ENCODE data around the gene GSK3A. TPM values are rescaled to one million over a fixed set of nuclear protein-coding genes. Genes with fewer than 3 reads are reported as not detected.

The GSK3A gene
- total RNA-seq, 4 donors from 2014 or later: 33.8 to 46.1 (median 41.8) TPM

GRCh38 chr19:42208612-42209011 lies 33.8 kb downstream of the GSK3A start:
- WGBS: 90% methylated on average over 11 of the region's 11 CpGs
- Histone ChIP-seq H3K27me3 (no peaks in the 10 kb centered on the region), H3K9me3 (no peaks in the 10 kb centered on the region), H3K4me1 (peaks cover 0 to 6% (median 2%) of the 10 kb centered on the region in 4 donors), H3K36me3 (peaks cover 54 to 100% (median 87%) of the 10 kb centered on the region in 4 donors), H3K4me3 (no peak overlapping the region), H3K27ac (replicated peaks in 1 of 4) (no peak overlapping the region)
- intact Hi-C loops (cut with DNase I): no loop called here
- DNase-seq (ENCODE audit: extremely low spot score): no peak
- TF ChIP-seq CTCF (IDR thresholded peaks at IDR 0.05) (no peak), POLR2A (IDR thresholded peaks at IDR 0.05; ENCODE audit: low read depth) (no peak), POLR2AphosphoS5 (IDR thresholded peaks at IDR 0.05) (no peak), EP300 (IDR thresholded peaks at IDR 0.05) (no peak)

DNA sequence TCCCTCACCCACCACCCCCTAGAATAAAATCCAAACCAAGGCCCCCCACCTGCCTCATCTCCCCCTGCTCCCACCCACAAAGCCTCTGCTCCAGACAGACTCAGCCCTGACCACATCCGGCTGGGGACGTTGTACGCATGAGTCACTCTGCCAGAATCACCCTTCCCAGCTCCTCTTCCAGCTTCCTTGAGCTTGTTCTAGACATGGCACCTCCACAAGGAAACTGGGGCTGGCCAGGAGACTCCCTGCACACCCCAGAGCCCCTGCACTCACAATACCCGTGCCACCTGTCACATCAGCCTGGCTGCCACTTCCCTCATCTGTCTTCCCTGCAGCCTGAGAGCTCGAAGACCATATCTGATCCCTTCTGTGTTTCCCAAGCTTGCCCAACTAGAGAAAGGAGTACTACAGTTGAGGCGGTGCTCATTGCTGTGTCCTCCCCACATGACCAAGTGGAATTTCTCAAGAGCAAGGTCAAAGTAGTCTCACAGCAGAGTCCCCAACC lies 34.6 kb downstream of the GSK3A start:
- WGBS: 69% methylated on average over 6 of the region's 6 CpGs
- no peak for DNase-seq (ENCODE audit: extremely low spot score)
- intact Hi-C loops (cut with DNase I): no loop called here
- H3K4me3 ChIP-seq: no peak overlapping the region
- H3K27me3 ChIP-seq: no peaks in the 10 kb centered on the region
- TF ChIP-seq CTCF (IDR thresholded peaks at IDR 0.05): no peak
- no peak for TF ChIP-seq POLR2A (IDR thresholded peaks at IDR 0.05; ENCODE audit: low read depth)
- TF ChIP-seq EP300 (IDR thresholded peaks at IDR 0.05): no peak
- no peak for TF ChIP-seq POLR2AphosphoS5 (IDR thresholded peaks at IDR 0.05)
- H3K9me3 ChIP-seq: no peaks in the 10 kb centered on the region
- H3K4me1 ChIP-seq: peaks cover 0 to 3% (median 0%) of the 10 kb centered on the region in 4 donors
- H3K36me3 ChIP-seq: peaks cover 56 to 100% (median 91%) of the 10 kb centered on the region in 4 donors
- H3K27ac ChIP-seq (replicated peaks in 1 of 4): no peak overlapping the region

GRCh38 chr19:42206871-42207755 lies 35.3 kb downstream of the GSK3A start:
- TF ChIP-seq CTCF (IDR thresholded peaks at IDR 0.05) (no peak), POLR2A (IDR thresholded peaks at IDR 0.05; ENCODE audit: low read depth) (no peak), EP300 (IDR thresholded peaks at IDR 0.05) (no peak), POLR2AphosphoS5 (IDR thresholded peaks at IDR 0.05) (no peak)
- no peaks in the 10 kb centered on the region for H3K9me3 ChIP-seq
- H3K27me3 ChIP-seq: no peaks in the 10 kb centered on the region
- no peak for DNase-seq (ENCODE audit: extremely low spot score)
- peaks cover 0 to 3% (median 0%) of the 10 kb centered on the region in 4 donors for H3K4me1 ChIP-seq
- peaks cover 61 to 100% (median 90%) of the 10 kb centered on the region in 4 donors for H3K36me3 ChIP-seq
- H3K27ac ChIP-seq (replicated peaks in 1 of 4): no peak overlapping the region
- WGBS: 89% methylated on average over 6 of the region's 14 CpGs
- H3K4me3 ChIP-seq: no peak overlapping the region
- intact Hi-C loops (cut with DNase I): no loop called here

DNA sequence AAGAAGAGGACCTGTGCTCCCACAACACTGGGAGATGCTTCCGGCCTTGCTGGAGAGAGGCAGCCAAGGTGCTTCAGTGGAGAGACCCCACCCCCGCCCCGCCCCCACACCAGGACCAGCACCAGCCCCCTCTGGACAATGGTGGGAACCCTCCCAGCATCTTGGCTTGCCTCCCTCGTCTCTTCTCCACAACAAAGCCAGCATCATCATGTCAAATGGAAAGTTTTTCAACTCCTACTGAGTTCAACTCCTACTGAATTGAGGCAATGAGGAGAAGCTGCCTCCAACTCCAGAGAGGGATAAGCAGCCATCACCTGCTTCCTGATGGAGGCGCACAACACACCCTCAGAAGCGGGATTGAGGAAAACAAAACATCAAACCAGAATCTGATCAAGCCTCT lies 37.7 kb downstream of the GSK3A start:
- Histone ChIP-seq H3K27ac (replicated peaks in 1 of 4) (no peak overlapping the region), H3K4me1 (peaks cover 3 to 20% (median 12%) of the 10 kb centered on the region in 4 donors), H3K36me3 (peaks cover 55 to 100% (median 93%) of the 10 kb centered on the region in 4 donors), H3K27me3 (no peaks in the 10 kb centered on the region), H3K9me3 (no peaks in the 10 kb centered on the region), H3K4me3 (no peak overlapping the region)
- TF ChIP-seq CTCF (IDR thresholded peaks at IDR 0.05): no peak
- TF ChIP-seq POLR2A (IDR thresholded peaks at IDR 0.05; ENCODE audit: low read depth): no peak
- TF ChIP-seq EP300 (IDR thresholded peaks at IDR 0.05): no peak
- TF ChIP-seq POLR2AphosphoS5 (IDR thresholded peaks at IDR 0.05): no peak
- intact Hi-C loops (cut with DNase I): no loop called here
- DNase-seq (ENCODE audit: extremely low spot score): no peak
- 80% methylated on average over 4 of the region's 6 CpGs for WGBS
